ENCODE measurements around the gene CFAP54. TPM values are rescaled to one million over a fixed set of nuclear protein-coding genes. Genes with fewer than 3 reads are reported as not detected.

The CFAP54 gene
- total RNA-seq, 2 experiments from 2014 or later = 0.55 to 0.75 TPM

GRCh38 chr12:96919510-96920210 is 430.3 kb downstream of the CFAP54 start:
- H3K36me3 Mint-ChIP-seq (ENCODE audit: low read depth) = peaks cover 60% of the 10 kb centered on the region

More at GRCh38 chr12:96919510-96920210, 430.3 kb downstream of the CFAP54 start:
- no peaks in the 10 kb centered on the region for H3K27me3 Mint-ChIP-seq
- peaks cover 3% of the 10 kb centered on the region for H3K9me3 Mint-ChIP-seq
- no peak overlapping the region for H3K4me3 Mint-ChIP-seq
- ChIA-PET CTCF (no interaction called here), POLR2A (interaction anchor here (2.4 kb wide), 1 partner anchor 12 kb away, joined by 13 read pairs; the partner anchor contains the start of gene NEDD1)
- DNase-seq = no peak
- peaks cover 5% of the 10 kb centered on the region for H3K4me1 Mint-ChIP-seq
- no peak overlapping the region for H3K27ac Mint-ChIP-seq

Other genes starting within 250 kb of the CFAP54 start
- gene CDK17, start 89.1 kb upstream of the CFAP54 start, total RNA-seq = 10 to 100 TPM; 41.5 to 42.5 TPM